Mesenchymal stem cell (in vitro differentiated cells and primary cell): ENCODE data around the gene RNF175.

ENCODE experiments used
- DNase-seq: peaks from one replicate; pipeline ENCODE4 v3.0.0-alpha.2; 2013
- H2AFZ ChIP-seq: one replicate; pipeline ENCODE4 v1.6.1; 2013; ENCODE audit warnings: low read depth, mild to moderate bottlenecking, control low read depth, inconsistent platforms, low read length, moderate library complexity
- H2AK5ac ChIP-seq: 2 replicates; pipeline ENCODE4 v1.6.1; 2013; ENCODE audit warnings: low read length, moderate library complexity, mild to moderate bottlenecking, inconsistent platforms; ENCODE audit not compliant: severe bottlenecking
- H2BK120ac ChIP-seq: one replicate; pipeline ENCODE4 v1.6.1; 2013; ENCODE audit warnings: low read depth, mild to moderate bottlenecking, inconsistent platforms, low read length, moderate library complexity
- H2BK12ac ChIP-seq, 2 experiments: one replicate each; pipeline ENCODE4 v1.6.1; 2013; ENCODE audit warnings: inconsistent platforms in 2 of 2, low read length in 2 of 2, mild to moderate bottlenecking in 2 of 2, moderate library complexity in 2 of 2, control low read depth in 1 of 2
- H2BK15ac ChIP-seq: one replicate; pipeline ENCODE4 v1.6.1; 2013; ENCODE audit warnings: mild to moderate bottlenecking, low read depth, inconsistent platforms; ENCODE audit not compliant: poor library complexity, severe bottlenecking
- H2BK5ac ChIP-seq: 2 replicates; pipeline ENCODE4 v1.6.1; 2013; ENCODE audit warnings: low read depth, mild to moderate bottlenecking, low read length, control low read depth, inconsistent platforms; ENCODE audit not compliant: poor library complexity, severe bottlenecking
- H3K14ac ChIP-seq, 2 experiments: one replicate each; pipeline ENCODE4 v1.6.1; 2013; ENCODE audit warnings: inconsistent platforms in 2 of 2, low read length in 2 of 2, control low read depth in 1 of 2, mild to moderate bottlenecking in 1 of 2, moderate library complexity in 1 of 2
- H3K18ac ChIP-seq, 2 experiments: one replicate each; pipeline ENCODE4 v1.6.1; 2013; ENCODE audit warnings: inconsistent platforms in 2 of 2, low read length in 2 of 2, control low read depth in 1 of 2, low read depth in 1 of 2, mild to moderate bottlenecking in 1 of 2
- H3K23ac ChIP-seq, 2 experiments: one replicate each; pipeline ENCODE4 v1.6.1; 2013; ENCODE audit warnings: inconsistent platforms in 2 of 2, low read length in 2 of 2, mild to moderate bottlenecking in 2 of 2, moderate library complexity in 2 of 2, control low read depth in 1 of 2
- H3K27ac ChIP-seq: 2 replicates; pipeline ENCODE4 v1.5.1; 2013; ENCODE audit warnings: mild to moderate bottlenecking, moderate library complexity, low read length, control low read depth, inconsistent platforms; ENCODE audit not compliant: poor library complexity, severe bottlenecking
- H3K27me3 ChIP-seq, 2 experiments: 2 replicates each; pipeline versions ENCODE4 v1.6.1 to v1.7.0; 2013; ENCODE audit warnings: low read length in 2 of 2, mild to moderate bottlenecking in 2 of 2, moderate library complexity in 2 of 2, control low read depth in 1 of 2, inconsistent platforms in 1 of 2; ENCODE audit not compliant: control insufficient read depth in 1 of 2, insufficient read depth in 1 of 2
- H3K36me3 ChIP-seq, 2 experiments: 2 replicates each; pipeline versions ENCODE4 v1.6.1 to v1.7.0; 2013; ENCODE audit warnings: low read length in 2 of 2, control low read depth in 1 of 2, inconsistent platforms in 1 of 2, low read depth in 1 of 2, mild to moderate bottlenecking in 1 of 2; ENCODE audit not compliant: insufficient read depth in 2 of 2, control insufficient read depth in 1 of 2
- H3K4ac ChIP-seq, 2 experiments: one replicate each; pipeline ENCODE4 v1.6.1; 2013; ENCODE audit warnings: inconsistent platforms in 2 of 2, low read length in 2 of 2, mild to moderate bottlenecking in 2 of 2, moderate library complexity in 2 of 2, control low read depth in 1 of 2, low read depth in 1 of 2
- H3K4me1 ChIP-seq: 2 replicates; pipeline ENCODE4 v1.6.1; 2013; ENCODE audit warnings: low read depth, low read length, control low read depth; ENCODE audit not compliant: control insufficient read depth, insufficient read depth
- H3K4me2 ChIP-seq: 2 replicates; pipeline ENCODE4 v1.6.1; 2013; ENCODE audit warnings: low read length, mild to moderate bottlenecking, inconsistent platforms; ENCODE audit not compliant: poor library complexity, severe bottlenecking
- H3K4me3 ChIP-seq, 2 experiments: 2 replicates each; pipeline versions ENCODE4 v1.5.1 to v1.7.0; 2013; ENCODE audit warnings: low read length in 2 of 2, mild to moderate bottlenecking in 2 of 2, control low read depth in 1 of 2, low read depth in 1 of 2; ENCODE audit not compliant: insufficient read depth in 1 of 2
- H3K79me1 ChIP-seq: replicated peaks from 2 replicates; pipeline ENCODE4 v1.6.1; 2013; ENCODE audit warnings: mild to moderate bottlenecking, control low read depth, low read length, inconsistent platforms; ENCODE audit not compliant: poor library complexity, severe bottlenecking
- H3K9ac ChIP-seq: 2 replicates; pipeline ENCODE4 v1.7.0; 2013; ENCODE audit warnings: mild to moderate bottlenecking, low read length, moderate library complexity
- H3K9me3 ChIP-seq: 2 replicates; pipeline ENCODE4 v1.7.0; 2013; ENCODE audit warnings: mild to moderate bottlenecking, low read length; ENCODE audit not compliant: control insufficient read depth
- H4K8ac ChIP-seq: one replicate; pipeline ENCODE4 v1.6.1; 2013; ENCODE audit warnings: inconsistent platforms, mild to moderate bottlenecking, low read length, moderate library complexity
- H4K91ac ChIP-seq: one replicate; pipeline ENCODE4 v1.6.1; 2013; ENCODE audit warnings: mild to moderate bottlenecking, low read length, inconsistent platforms
- WGBS: methylation state at CpG from one replicate; pipeline ENCODE4 v1.1.7; 2013; ENCODE audit warnings: mixed read lengths; 5-methylcytosine and 5-hydroxymethylcytosine counted together

The RNF175 gene

DNA sequence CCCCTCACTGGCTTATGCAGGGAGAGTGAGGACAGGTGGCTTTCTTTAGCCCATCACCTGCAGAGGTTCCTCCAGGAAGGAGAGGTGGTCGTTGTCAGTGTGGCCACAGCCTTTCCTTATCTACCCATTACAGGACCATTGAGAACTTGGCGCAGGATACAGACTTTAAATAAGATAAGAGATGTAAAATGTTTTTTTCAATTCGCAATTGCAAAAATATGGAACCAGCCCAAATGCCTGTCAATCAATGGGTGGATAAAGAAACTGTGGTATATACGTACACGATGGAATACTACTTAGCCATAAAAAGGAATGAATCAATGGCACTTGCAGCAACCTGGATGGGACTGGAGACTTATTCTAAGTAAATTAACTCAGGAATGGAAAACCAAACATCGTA lies 6.9 kb upstream of the RNF175 start:
- H2BK12ac ChIP-seq = no peak overlapping the region
- no peak overlapping the region for H3K4ac ChIP-seq
- H3K14ac ChIP-seq = no peak overlapping the region
- H2BK5ac ChIP-seq = no peak overlapping the region
- H3K4me3 ChIP-seq = no peak overlapping the region
- H3K36me3 ChIP-seq = no peaks in the 10 kb centered on the region
- 99% methylated on average over 5 of the region's 6 CpGs for WGBS
- H3K27me3 ChIP-seq = peaks cover 2 to 8% of the 10 kb centered on the region in 2 experiments
- H3K9me3 ChIP-seq = no peaks in the 10 kb centered on the region
- H2AK5ac ChIP-seq = no peak overlapping the region
- no peak overlapping the region for H3K9ac ChIP-seq
- no peak overlapping the region for H2AFZ ChIP-seq
- no peak overlapping the region for H3K4me2 ChIP-seq
- H2BK15ac ChIP-seq = no peak overlapping the region
- no peak overlapping the region for H2BK120ac ChIP-seq
- no peak for DNase-seq
- H4K8ac ChIP-seq = no peak overlapping the region
- no peaks in the 10 kb centered on the region for H3K79me1 ChIP-seq
- no peak overlapping the region for H3K27ac ChIP-seq
- H3K4me1 ChIP-seq = peaks cover 1% of the 10 kb centered on the region
- H3K23ac ChIP-seq = no peak overlapping the region
- no peak overlapping the region for H3K18ac ChIP-seq
- no peak overlapping the region for H4K91ac ChIP-seq

DNA sequence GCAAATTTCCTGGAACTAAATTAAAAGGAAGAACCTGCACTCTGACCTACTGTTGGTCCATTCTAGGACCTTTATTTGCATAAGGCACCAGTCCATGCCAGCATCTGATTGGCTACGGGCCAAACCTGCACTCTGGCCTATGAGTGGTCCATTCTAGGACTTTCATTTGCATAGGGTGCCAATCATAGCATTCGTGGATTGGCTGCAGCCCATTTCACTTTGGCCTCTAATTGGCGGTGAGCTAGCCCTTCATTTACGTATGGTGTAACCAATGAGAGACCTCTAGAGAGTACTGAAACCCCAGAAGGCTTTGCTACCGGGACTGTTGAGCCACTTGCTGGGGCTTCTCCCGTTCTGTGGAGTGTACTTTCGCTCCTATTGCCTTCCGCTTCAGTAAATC lies 6.1 kb upstream of the RNF175 start:
- Histone ChIP-seq H3K9ac (no peak overlapping the region), H3K9me3 (no peaks in the 10 kb centered on the region), H2BK120ac (no peak overlapping the region), H2BK15ac (no peak overlapping the region), H3K4me1 (peaks cover 1% of the 10 kb centered on the region), H2BK12ac (no peak overlapping the region), H3K36me3 (no peaks in the 10 kb centered on the region), H3K4me2 (no peak overlapping the region), H3K23ac (no peak overlapping the region), H2AK5ac (no peak overlapping the region), H3K4ac (no peak overlapping the region), H4K8ac (no peak overlapping the region), H3K4me3 (no peak overlapping the region), H2AFZ (no peak overlapping the region), H4K91ac (no peak overlapping the region), H3K27me3 (peaks cover 3 to 16% of the 10 kb centered on the region in 2 experiments), H3K14ac (no peak overlapping the region), H3K79me1 (no peaks in the 10 kb centered on the region), H3K18ac (no peak overlapping the region), H2BK5ac (no peak overlapping the region), H3K27ac (no peak overlapping the region)
- DNase-seq = no peak
- WGBS = 87% methylated on average over 8 of the region's 8 CpGs

DNA sequence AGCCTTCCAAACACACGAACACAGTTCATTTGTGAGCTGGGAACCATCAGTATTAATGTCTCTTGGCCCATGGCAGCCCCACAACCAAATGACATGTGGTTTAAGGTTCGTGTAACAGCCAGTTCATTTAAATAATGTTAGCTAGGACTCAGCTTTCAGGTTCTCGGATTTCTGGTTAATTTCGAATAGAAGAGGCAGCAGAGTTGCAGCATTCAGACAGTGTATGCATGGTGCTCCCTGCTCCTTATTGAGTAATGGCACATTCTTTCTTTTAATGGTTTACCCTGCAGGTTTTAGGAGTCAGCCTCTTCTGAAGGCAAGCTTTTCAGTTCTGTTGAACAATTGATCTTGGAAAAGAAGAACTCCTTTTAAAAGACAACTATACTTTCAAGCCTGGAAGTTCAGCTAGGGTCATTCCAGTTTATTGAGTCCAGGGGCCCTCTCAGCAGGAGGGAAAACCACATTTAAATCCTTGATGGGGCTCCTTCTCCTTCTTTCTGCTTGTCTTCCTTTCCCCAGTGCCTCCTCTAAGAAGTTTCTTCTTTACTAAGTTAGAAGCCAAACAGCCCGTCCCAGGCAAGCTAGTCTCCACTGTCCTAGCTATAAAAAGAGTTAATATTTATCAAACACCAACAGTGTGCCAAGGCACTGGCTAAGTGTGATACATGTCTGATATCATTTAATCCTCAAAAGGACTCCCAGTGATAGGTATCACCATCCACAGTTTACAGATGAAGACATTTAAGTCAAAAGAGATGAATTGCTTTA lies 5.0 kb upstream of the RNF175 start:
- 45% methylated on average over 5 of the region's 5 CpGs for WGBS
- H4K91ac ChIP-seq = no peak overlapping the region
- peak; percentile 21 for DNase-seq
- no peak overlapping the region for H2AFZ ChIP-seq
- no peak overlapping the region for H3K18ac ChIP-seq
- H3K14ac ChIP-seq = no peak overlapping the region
- peaks cover 5% of the 10 kb centered on the region for H3K4me1 ChIP-seq
- no peak overlapping the region for H2AK5ac ChIP-seq
- H3K9me3 ChIP-seq = no peaks in the 10 kb centered on the region
- peak overlapping the region; percentile 31 for H3K27ac ChIP-seq
- H3K36me3 ChIP-seq = no peaks in the 10 kb centered on the region
- H2BK5ac ChIP-seq = no peak overlapping the region
- no peak overlapping the region for H4K8ac ChIP-seq
- H2BK15ac ChIP-seq = no peak overlapping the region
- no peak overlapping the region for H3K9ac ChIP-seq
- no peak overlapping the region for H2BK120ac ChIP-seq
- H3K4ac ChIP-seq = no peak overlapping the region
- no peaks in the 10 kb centered on the region for H3K79me1 ChIP-seq
- H3K27me3 ChIP-seq = peaks cover 7 to 24% of the 10 kb centered on the region in 2 experiments
- no peak overlapping the region for H3K4me3 ChIP-seq
- no peak overlapping the region for H3K23ac ChIP-seq
- no peak overlapping the region for H2BK12ac ChIP-seq
- peak overlapping the region; percentile 10 for H3K4me2 ChIP-seq

DNA sequence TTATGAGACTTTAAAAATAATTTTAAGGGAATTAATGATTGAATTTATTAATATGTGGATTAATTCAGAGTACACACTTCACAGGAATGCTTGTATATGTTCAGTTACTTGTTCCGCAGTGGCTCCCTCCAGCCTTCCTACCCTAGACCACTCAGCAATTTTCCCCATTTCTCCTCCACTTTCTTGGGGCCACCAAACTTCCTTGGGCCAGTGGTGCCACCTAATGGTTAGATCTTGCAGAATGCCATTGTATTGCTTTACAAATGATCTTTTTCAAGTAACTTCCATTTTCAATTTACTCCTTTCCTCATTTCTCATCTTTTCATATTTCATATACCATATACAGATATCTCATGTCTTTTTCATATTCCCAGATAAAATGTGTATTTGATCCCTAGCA lies 3.6 kb upstream of the RNF175 start:
- Histone ChIP-seq H2BK12ac (no peak overlapping the region), H4K8ac (no peak overlapping the region), H3K4me2 (no peak overlapping the region), H3K79me1 (no peaks in the 10 kb centered on the region), H3K4me1 (peaks cover 12% of the 10 kb centered on the region), H2BK5ac (no peak overlapping the region), H3K9ac (no peak overlapping the region), H3K27ac (no peak overlapping the region), H3K4ac (no peak overlapping the region), H3K18ac (no peak overlapping the region), H3K36me3 (no peaks in the 10 kb centered on the region), H2AFZ (no peak overlapping the region), H3K23ac (no peak overlapping the region), H4K91ac (no peak overlapping the region), H2AK5ac (no peak overlapping the region), H2BK15ac (no peak overlapping the region), H3K14ac (no peak overlapping the region), H2BK120ac (no peak overlapping the region), H3K4me3 (no peak overlapping the region), H3K27me3 (peaks cover 16 to 36% of the 10 kb centered on the region in 2 experiments), H3K9me3 (no peaks in the 10 kb centered on the region)
- DNase-seq = no peak
- WGBS = 100% methylated on average over 1 of the region's 1 CpG
